ENCODE data around the gene INTS1. TPM values are rescaled to one million over a fixed set of nuclear protein-coding genes. Genes with fewer than 3 reads are reported as not detected.
A peak's percentile ranks its signal among the peaks of the same experiment; 100 is the strongest.

Gene INTS1
- total and polyA plus RNA-seq, 2 of the 4 experiments (the other 2 are of a cell fraction) = 9.3 to 40.1 TPM

DNA sequence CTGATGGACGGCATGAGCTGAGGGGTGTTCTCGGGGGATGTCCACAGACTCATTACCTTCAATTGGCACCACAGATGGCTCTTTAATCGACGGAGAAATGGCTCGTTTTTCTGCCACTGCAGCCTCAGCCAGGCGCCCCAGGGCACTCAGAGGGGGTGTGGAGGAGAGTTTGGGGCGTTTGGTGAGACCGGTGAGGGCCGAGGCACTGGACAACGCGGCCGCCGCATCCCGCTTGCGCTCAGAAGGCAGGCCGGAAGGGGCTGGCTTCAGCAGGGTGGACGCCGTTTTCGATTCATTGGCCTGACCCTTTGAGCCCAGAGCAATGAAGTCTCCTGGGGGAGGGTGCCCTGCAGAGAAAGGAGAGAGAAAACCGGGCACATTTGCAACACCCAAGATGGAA lies 1.3 kb downstream of the INTS1 start:
- Histone ChIP-seq H4K20me1 (ENCODE audit: insufficient read depth, low read length) (peaks cover 18% of the 10 kb centered on the region), H3K14ac (replicated peaks; ENCODE audit: low read depth, low read length) (no peak overlapping the region), H2BK5ac (ENCODE audit: low read depth, low read length, poor library complexity, severe bottlenecking) (no peak overlapping the region), H2AFZ (replicated peaks; ENCODE audit: low read length, poor library complexity) (no peak overlapping the region), H4K91ac (ENCODE audit: insufficient read depth, low read depth, low read length) (no peak overlapping the region), H3K9me3 (ENCODE audit: control insufficient read depth, insufficient read depth, low read length) (no peaks in the 10 kb centered on the region), H3K18ac (ENCODE audit: low read depth, low read length) (no peak overlapping the region), H3K27ac (ENCODE audit: insufficient read depth, low read length) (no peak overlapping the region), H2BK20ac (ENCODE audit: low read depth, low read length) (no peak overlapping the region), H3K36me3 (ENCODE audit: control insufficient read depth, insufficient read depth, low read length) (peaks cover 38% of the 10 kb centered on the region), H3K23ac (ENCODE audit: low read depth, low read length) (no peak overlapping the region), H2BK15ac (ENCODE audit: low read depth, low read length) (no peak overlapping the region), H4K5ac (ENCODE audit: low read depth, low read length) (no peak overlapping the region), H2AK5ac (ENCODE audit: low read depth, low read length) (no peak overlapping the region), H2AK9ac (replicated peaks; ENCODE audit: low read depth, low read length, poor library complexity) (no peak overlapping the region), H3K4me2 (ENCODE audit: low read depth, low read length) (peak overlapping the region; percentile 95), H3K9me1 (ENCODE audit: insufficient read depth, low read length) (0 out of 2 replicates have a peak, but pooled peaks cover 3% of the 10 kb centered on the region), H3K4me1 (ENCODE audit: control insufficient read depth, insufficient read depth, low read length) (peaks cover 5% of the 10 kb centered on the region), H4K8ac (ENCODE audit: low read depth in 2 of 2, low read length in 2 of 2) (no peak overlapping the region), H3K56ac (ENCODE audit: extremely low read depth, insufficient read depth, low read length) (no peak overlapping the region), H3K27me3 (ENCODE audit: control insufficient read depth, insufficient read depth, low read length) (no peaks in the 10 kb centered on the region), H3K79me1 (ENCODE audit: low read depth in 1 of 2, low read length in 2 of 2) (peaks cover 16 to 45% of the 10 kb centered on the region in 2 experiments), H3K9ac (ENCODE audit: low read depth, low read length) (peak overlapping the region; percentile 49; the same call in 1 of the 2 replicates), H3K4me3 (ENCODE audit: insufficient read depth, low read depth, low read length) (0 out of 2 replicates have a peak overlapping the region, but pooled peaks have one; percentile 98), H2BK120ac (ENCODE audit: low read depth, low read length) (no peak overlapping the region), H3K4ac (ENCODE audit: low read depth, low read length) (no peak overlapping the region)
- DNase-seq = no peak
- dilution Hi-C loops (cut with HindIII; ENCODE audit: low sequenced_read_pairs, unreplicated experiment) (no loop called here), intact Hi-C loops (cut with micrococcal nuclease) (loop anchor here (5.0 kb wide), 1 partner anchor 34 kb away; no protein-coding TSS in a partner anchor), in situ Hi-C loops (cut with MboI; ENCODE audit: low sequenced_read_pairs) (no loop called here)
- 100% methylated on average over 8 of the region's 20 CpGs; no CpG with 5 or more reads in 1 of the 2 experiments for WGBS, 2 experiments (ENCODE audit: extremely low coverage in 2 of 2, insufficient read length in 1 of 2)
- ChIA-PET POLR2A (ENCODE audit: unreplicated experiment) (no interaction called here), CTCF (no interaction called here)
- TF ChIP-seq MAFK (IDR thresholded peaks at IDR 0.05; ENCODE audit: low read depth, low read length) (no peak), FOS (IDR thresholded peaks at IDR 0.05; ENCODE audit: low read depth, low read length) (no peak), RCOR1 (IDR thresholded peaks at IDR 0.05; ENCODE audit: insufficient replicate concordance, low read length) (no peak), NFE2L2 (IDR thresholded peaks at IDR 0.05; ENCODE audit: low read depth, low read length) (no peak), SMC3 (IDR thresholded peaks at IDR 0.05; ENCODE audit: low read depth, low read length) (no peak), RAD21 (IDR thresholded peaks at IDR 0.05; ENCODE audit: low read length) (no peak), MXI1 (IDR thresholded peaks at IDR 0.05; ENCODE audit: borderline replicate concordance, low read depth, low read length) (no peak), BHLHE40 (IDR thresholded peaks at IDR 0.05; ENCODE audit: low read depth, low read length) (no peak), POLR2A (IDR thresholded peaks at IDR 0.05; ENCODE audit: low read depth, low read length) (no peak), RFX5 (IDR thresholded peaks at IDR 0.05; ENCODE audit: low read depth, low read length) (no peak), CHD1 (IDR thresholded peaks at IDR 0.05; ENCODE audit: low read depth, low read length) (no peak), CEBPB (IDR thresholded peaks at IDR 0.05; ENCODE audit: low read depth, low read length) (no peak), MAZ (IDR thresholded peaks at IDR 0.05; ENCODE audit: borderline replicate concordance, low read depth, low read length) (no peak)
- TF ChIP-seq, protein P1, sequence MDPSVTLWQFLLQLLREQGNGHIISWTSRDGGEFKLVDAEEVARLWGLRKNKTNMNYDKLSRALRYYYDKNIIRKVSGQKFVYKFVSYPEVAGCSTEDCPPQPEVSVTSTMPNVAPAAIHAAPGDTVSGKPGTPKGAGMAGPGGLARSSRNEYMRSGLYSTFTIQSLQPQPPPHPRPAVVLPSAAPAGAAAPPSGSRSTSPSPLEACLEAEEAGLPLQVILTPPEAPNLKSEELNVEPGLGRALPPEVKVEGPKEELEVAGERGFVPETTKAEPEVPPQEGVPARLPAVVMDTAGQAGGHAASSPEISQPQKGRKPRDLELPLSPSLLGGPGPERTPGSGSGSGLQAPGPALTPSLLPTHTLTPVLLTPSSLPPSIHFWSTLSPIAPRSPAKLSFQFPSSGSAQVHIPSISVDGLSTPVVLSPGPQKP (IDR thresholded peaks at IDR 0.05; ENCODE audit: borderline replicate concordance, low read depth, low read length) = no peak
- TF ChIP-seq, protein P2, sequence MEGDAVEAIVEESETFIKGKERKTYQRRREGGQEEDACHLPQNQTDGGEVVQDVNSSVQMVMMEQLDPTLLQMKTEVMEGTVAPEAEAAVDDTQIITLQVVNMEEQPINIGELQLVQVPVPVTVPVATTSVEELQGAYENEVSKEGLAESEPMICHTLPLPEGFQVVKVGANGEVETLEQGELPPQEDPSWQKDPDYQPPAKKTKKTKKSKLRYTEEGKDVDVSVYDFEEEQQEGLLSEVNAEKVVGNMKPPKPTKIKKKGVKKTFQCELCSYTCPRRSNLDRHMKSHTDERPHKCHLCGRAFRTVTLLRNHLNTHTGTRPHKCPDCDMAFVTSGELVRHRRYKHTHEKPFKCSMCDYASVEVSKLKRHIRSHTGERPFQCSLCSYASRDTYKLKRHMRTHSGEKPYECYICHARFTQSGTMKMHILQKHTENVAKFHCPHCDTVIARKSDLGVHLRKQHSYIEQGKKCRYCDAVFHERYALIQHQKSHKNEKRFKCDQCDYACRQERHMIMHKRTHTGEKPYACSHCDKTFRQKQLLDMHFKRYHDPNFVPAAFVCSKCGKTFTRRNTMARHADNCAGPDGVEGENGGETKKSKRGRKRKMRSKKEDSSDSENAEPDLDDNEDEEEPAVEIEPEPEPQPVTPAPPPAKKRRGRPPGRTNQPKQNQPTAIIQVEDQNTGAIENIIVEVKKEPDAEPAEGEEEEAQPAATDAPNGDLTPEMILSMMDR (conservative IDR thresholded peaks at IDR 0.05; ENCODE audit: low read depth, low read length) = no peak
- TF ChIP-seq, protein P3, sequence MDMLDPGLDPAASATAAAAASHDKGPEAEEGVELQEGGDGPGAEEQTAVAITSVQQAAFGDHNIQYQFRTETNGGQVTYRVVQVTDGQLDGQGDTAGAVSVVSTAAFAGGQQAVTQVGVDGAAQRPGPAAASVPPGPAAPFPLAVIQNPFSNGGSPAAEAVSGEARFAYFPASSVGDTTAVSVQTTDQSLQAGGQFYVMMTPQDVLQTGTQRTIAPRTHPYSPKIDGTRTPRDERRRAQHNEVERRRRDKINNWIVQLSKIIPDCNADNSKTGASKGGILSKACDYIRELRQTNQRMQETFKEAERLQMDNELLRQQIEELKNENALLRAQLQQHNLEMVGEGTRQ (IDR thresholded peaks at IDR 0.05; ENCODE audit: low read depth, low read length) = no peak
- no TSS peak for BruUV-seq (replicated peaks)
- no peak for ATAC-seq (ENCODE audit: low read depth)

All from IMR-90 (cell line).